Keratinocyte (primary cell): ENCODE measurements around the gene EPHA3. TPM values are rescaled to one million over a fixed set of nuclear protein-coding genes. Genes with fewer than 3 reads are reported as not detected.

Experiments used
- DNase-seq: peaks from one replicate; pipeline ENCODE4 v3.0.0-alpha.2; 2011; ENCODE audit warnings: low read depth, missing footprints, low spot score
- FAIRE-seq: peaks from 2 replicates; lab custom pipeline; 2011; peaks lifted over from hg19 to GRCh38; lab: Jason Lieb, UNC
- H2AFZ ChIP-seq: 2 replicates; pipeline ENCODE4 v1.6.0; 2012; ENCODE audit warnings: low read length, control low read depth, inconsistent platforms; ENCODE audit not compliant: control insufficient read depth
- H3K27ac ChIP-seq: 2 replicates; pipeline ENCODE4 v1.5.1; 2011; ENCODE audit warnings: low read length; ENCODE audit not compliant: control insufficient read depth, insufficient read depth
- H3K27me3 ChIP-seq: 3 replicates; pipeline ENCODE4 v1.6.0; 2011; ENCODE audit warnings: low read length; ENCODE audit not compliant: control insufficient read depth, insufficient read depth; ENCODE audit errors: extremely low read depth
- H3K36me3 ChIP-seq, 2 experiments: 2 replicates in 1 of 2; 3 replicates in 1 of 2; pipeline ENCODE4 v1.5.1; 2011; ENCODE audit warnings: low read length in 2 of 2, mild to moderate bottlenecking in 1 of 2; ENCODE audit not compliant: control insufficient read depth in 2 of 2, insufficient read depth in 2 of 2; ENCODE audit errors: extremely low read depth in 1 of 2
- H3K4me1 ChIP-seq: 3 replicates; pipeline ENCODE4 v1.5.1; 2011; ENCODE audit warnings: low read length; ENCODE audit not compliant: control insufficient read depth, insufficient read depth; ENCODE audit errors: extremely low read depth
- H3K4me2 ChIP-seq: 3 replicates; pipeline ENCODE4 v1.6.0; 2011; ENCODE audit warnings: low read depth, low read length; ENCODE audit not compliant: control insufficient read depth, insufficient read depth; ENCODE audit errors: extremely low read depth
- H3K4me3 ChIP-seq, 3 experiments: fragments of 200-600 bp in 1 of 3; sonication (generic) in 1 of 3; 2 replicates in 2 of 3; 3 replicates in 1 of 3; pipeline ENCODE4 v1.5.1; 2011 to 2016; ENCODE audit warnings: low read length in 3 of 3, mild to moderate bottlenecking in 3 of 3, control low read depth in 2 of 3, inconsistent platforms in 1 of 3, low read depth in 1 of 3, mixed read lengths in 1 of 3, mixed run types in 1 of 3, moderate library complexity in 1 of 3; ENCODE audit not compliant: control insufficient read depth in 2 of 3, insufficient read depth in 2 of 3; ENCODE audit errors: extremely low read depth in 1 of 3
- H3K79me2 ChIP-seq: 2 replicates; pipeline ENCODE4 v1.6.0; 2012; ENCODE audit warnings: low read length; ENCODE audit not compliant: control insufficient read depth, insufficient read depth
- H3K9ac ChIP-seq: 3 replicates; pipeline ENCODE4 v1.6.0; 2011; ENCODE audit warnings: low read length; ENCODE audit not compliant: control insufficient read depth, insufficient read depth; ENCODE audit errors: extremely low read depth
- H3K9me1 ChIP-seq: 3 replicates; pipeline ENCODE4 v1.6.0; 2011; ENCODE audit warnings: low read length; ENCODE audit not compliant: control insufficient read depth, insufficient read depth; ENCODE audit errors: extremely low read depth
- H3K9me3 ChIP-seq: 2 replicates; pipeline ENCODE4 v1.5.1; 2012; ENCODE audit warnings: low read depth, low read length; ENCODE audit not compliant: control insufficient read depth
- H4K20me1 ChIP-seq: 3 replicates; pipeline ENCODE4 v1.6.0; 2011; ENCODE audit warnings: low read length; ENCODE audit not compliant: control insufficient read depth, insufficient read depth; ENCODE audit errors: extremely low read depth
- CTCF ChIP-seq, 3 experiments: IDR thresholded peaks in 1 of 3; conservative IDR thresholded peaks in 1 of 3; optimal IDR thresholded peaks in 1 of 3; 2 replicates in 2 of 3; 3 replicates in 1 of 3; pipeline versions ENCODE3 to v1.5.1; 2011; ENCODE audit warnings: low read length in 3 of 3, mild to moderate bottlenecking in 3 of 3, moderate library complexity in 2 of 3, control low read depth in 1 of 3, inconsistent platforms in 1 of 3; ENCODE audit not compliant: insufficient read depth in 2 of 3; ENCODE audit errors: extremely low read depth in 1 of 3
- EZH2 ChIP-seq: IDR thresholded peaks from one replicate; pipeline ENCODE4 v1.6.1; 2012; ENCODE audit warnings: inconsistent platforms, mild to moderate bottlenecking, low read length, moderate library complexity
- dilution Hi-C: fragments of 300-500 bp; cut with MboI; formaldehyde crosslinking; loops from one replicate; pipeline ENCODE4 v1.7.0; 2020; ENCODE audit warnings: low sequenced_read_pairs; ENCODE audit not compliant: extremely low pct_ligation_motif_present
- polyA plus RNA-seq, 5 experiments: library from polyadenylated mRNA; depleted of rRNA in 3 of 5; stranded (reverse) in 3 of 5; stranded (forward) in 1 of 5; unstranded in 1 of 5; fragments of >200 nt; gene quantifications; 1 replicate in 1 of 5; 2 replicates in 3 of 5; 3 replicates in 1 of 5; pipeline versions ENCODE4 v1.2.1 to v1.2.3, GENCODE V29; 2011 to 2012; ENCODE audit warnings: missing spikeins in 2 of 5, low read depth in 1 of 5, low replicate concordance in 1 of 5

The EPHA3 gene
- polyA plus RNA-seq, 1 donor (not counting 4 experiments of a cell fraction or from before 2014, with no cell fraction given), result 0.13 TPM

GRCh38 chr3:89419647-89420241, 312.3 kb downstream of the EPHA3 start:
- Histone ChIP-seq H3K79me2 (no peaks in the 10 kb centered on the region), H3K36me3 (no peaks in the 10 kb centered on the region), H3K27me3 (no peaks in the 10 kb centered on the region), H4K20me1 (no peaks in the 10 kb centered on the region), H3K9ac (no peak overlapping the region), H3K4me1 (no peaks in the 10 kb centered on the region), H3K4me2 (no peak overlapping the region), H2AFZ (no peak overlapping the region), H3K9me1 (no peaks in the 10 kb centered on the region), H3K27ac (no peak overlapping the region), H3K9me3 (no peaks in the 10 kb centered on the region), H3K4me3 (no peak overlapping the region)
- FAIRE-seq (no peak), DNase-seq (no peak)
- TF ChIP-seq CTCF (optimal IDR thresholded peaks at IDR 0.05 in 1 of 3, IDR thresholded peaks at IDR 0.05 in 1 of 3, conservative IDR thresholded peaks at IDR 0.05 in 1 of 3; ENCODE audit: extremely low read depth in 1 of 3, insufficient read depth in 2 of 3, low read length in 3 of 3) (no peak), EZH2 (no peak)
- dilution Hi-C loops, result no loop called here

- no peak for DNase-seq
Measured at GRCh38 chr3:89426060-89426459, 318.6 kb downstream of the EPHA3 start.

More at GRCh38 chr3:89426060-89426459, 318.6 kb downstream of the EPHA3 start:
- no peaks in the 10 kb centered on the region for H4K20me1 ChIP-seq
- H3K4me3 ChIP-seq, result no peak overlapping the region
- H3K27me3 ChIP-seq, result no peaks in the 10 kb centered on the region
- dilution Hi-C loops, result no loop called here
- no peaks in the 10 kb centered on the region for H3K9me3 ChIP-seq
- FAIRE-seq, result no peak
- no peak overlapping the region for H3K4me2 ChIP-seq
- TF ChIP-seq CTCF (optimal IDR thresholded peaks at IDR 0.05 in 1 of 3, IDR thresholded peaks at IDR 0.05 in 1 of 3, conservative IDR thresholded peaks at IDR 0.05 in 1 of 3; ENCODE audit: extremely low read depth in 1 of 3, insufficient read depth in 2 of 3, low read length in 3 of 3) (no peak), EZH2 (no peak)
- no peak overlapping the region for H3K9ac ChIP-seq
- H3K79me2 ChIP-seq, result no peaks in the 10 kb centered on the region
- no peak overlapping the region for H2AFZ ChIP-seq
- H3K36me3 ChIP-seq, result no peaks in the 10 kb centered on the region
- no peaks in the 10 kb centered on the region for H3K4me1 ChIP-seq
- H3K9me1 ChIP-seq, result no peaks in the 10 kb centered on the region
- no peak overlapping the region for H3K27ac ChIP-seq
